ENCODE results near the gene GPANK1.

DNA sequence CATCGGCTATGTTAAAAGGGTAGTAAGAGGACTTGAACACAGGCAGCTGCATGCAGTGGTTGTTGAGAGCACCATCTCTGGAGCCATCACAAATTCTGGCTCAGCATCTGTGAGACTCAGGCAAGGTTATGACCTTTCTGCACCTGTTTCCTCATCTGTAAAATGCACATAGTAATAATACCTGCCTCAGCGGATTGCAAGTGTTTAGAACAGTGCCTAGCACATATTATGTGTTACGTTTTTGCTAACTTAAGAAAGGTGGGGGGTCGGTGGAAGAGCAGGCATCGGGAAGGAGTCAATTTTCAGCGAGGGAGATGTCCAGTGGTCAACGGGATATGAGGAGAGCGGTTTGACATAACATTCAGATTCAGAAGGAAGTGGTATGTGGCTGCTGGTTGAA, 13.2 kb upstream of the GPANK1 start:
- TF ChIP-seq POLR2AphosphoS5 (IDR thresholded peaks at IDR 0.05; ENCODE audit: low read depth, low read length), result no peak
- TF ChIP-seq, protein P1, sequence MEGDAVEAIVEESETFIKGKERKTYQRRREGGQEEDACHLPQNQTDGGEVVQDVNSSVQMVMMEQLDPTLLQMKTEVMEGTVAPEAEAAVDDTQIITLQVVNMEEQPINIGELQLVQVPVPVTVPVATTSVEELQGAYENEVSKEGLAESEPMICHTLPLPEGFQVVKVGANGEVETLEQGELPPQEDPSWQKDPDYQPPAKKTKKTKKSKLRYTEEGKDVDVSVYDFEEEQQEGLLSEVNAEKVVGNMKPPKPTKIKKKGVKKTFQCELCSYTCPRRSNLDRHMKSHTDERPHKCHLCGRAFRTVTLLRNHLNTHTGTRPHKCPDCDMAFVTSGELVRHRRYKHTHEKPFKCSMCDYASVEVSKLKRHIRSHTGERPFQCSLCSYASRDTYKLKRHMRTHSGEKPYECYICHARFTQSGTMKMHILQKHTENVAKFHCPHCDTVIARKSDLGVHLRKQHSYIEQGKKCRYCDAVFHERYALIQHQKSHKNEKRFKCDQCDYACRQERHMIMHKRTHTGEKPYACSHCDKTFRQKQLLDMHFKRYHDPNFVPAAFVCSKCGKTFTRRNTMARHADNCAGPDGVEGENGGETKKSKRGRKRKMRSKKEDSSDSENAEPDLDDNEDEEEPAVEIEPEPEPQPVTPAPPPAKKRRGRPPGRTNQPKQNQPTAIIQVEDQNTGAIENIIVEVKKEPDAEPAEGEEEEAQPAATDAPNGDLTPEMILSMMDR (IDR thresholded peaks at IDR 0.05), result no peak
- TF ChIP-seq, protein P2, sequence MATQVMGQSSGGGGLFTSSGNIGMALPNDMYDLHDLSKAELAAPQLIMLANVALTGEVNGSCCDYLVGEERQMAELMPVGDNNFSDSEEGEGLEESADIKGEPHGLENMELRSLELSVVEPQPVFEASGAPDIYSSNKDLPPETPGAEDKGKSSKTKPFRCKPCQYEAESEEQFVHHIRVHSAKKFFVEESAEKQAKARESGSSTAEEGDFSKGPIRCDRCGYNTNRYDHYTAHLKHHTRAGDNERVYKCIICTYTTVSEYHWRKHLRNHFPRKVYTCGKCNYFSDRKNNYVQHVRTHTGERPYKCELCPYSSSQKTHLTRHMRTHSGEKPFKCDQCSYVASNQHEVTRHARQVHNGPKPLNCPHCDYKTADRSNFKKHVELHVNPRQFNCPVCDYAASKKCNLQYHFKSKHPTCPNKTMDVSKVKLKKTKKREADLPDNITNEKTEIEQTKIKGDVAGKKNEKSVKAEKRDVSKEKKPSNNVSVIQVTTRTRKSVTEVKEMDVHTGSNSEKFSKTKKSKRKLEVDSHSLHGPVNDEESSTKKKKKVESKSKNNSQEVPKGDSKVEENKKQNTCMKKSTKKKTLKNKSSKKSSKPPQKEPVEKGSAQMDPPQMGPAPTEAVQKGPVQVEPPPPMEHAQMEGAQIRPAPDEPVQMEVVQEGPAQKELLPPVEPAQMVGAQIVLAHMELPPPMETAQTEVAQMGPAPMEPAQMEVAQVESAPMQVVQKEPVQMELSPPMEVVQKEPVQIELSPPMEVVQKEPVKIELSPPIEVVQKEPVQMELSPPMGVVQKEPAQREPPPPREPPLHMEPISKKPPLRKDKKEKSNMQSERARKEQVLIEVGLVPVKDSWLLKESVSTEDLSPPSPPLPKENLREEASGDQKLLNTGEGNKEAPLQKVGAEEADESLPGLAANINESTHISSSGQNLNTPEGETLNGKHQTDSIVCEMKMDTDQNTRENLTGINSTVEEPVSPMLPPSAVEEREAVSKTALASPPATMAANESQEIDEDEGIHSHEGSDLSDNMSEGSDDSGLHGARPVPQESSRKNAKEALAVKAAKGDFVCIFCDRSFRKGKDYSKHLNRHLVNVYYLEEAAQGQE (IDR thresholded peaks at IDR 0.05; ENCODE audit: insufficient read depth in 1 of 2, low read depth in 2 of 2, low read length in 1 of 2), result no peak
